Cerebellar nuclear complex (tissue), 1 donor: ENCODE results near the gene AK2.
"Not testable (repeated sequence)": the region's sequence is repeated elsewhere in the genome, so short reads cannot be mapped to it uniquely, and the experiment has no call there.

ENCODE experiments used
- DNase-seq, 2 experiments: peaks; one replicate each; lab custom pipeline; 2025; lab: John Stamatoyannopoulos, UW

The AK2 gene

GRCh38 chr1:32998997-32999396, 37.7 kb downstream of the AK2 start:
- no peak for DNase-seq

- peak; percentile 43 to 61 for DNase-seq
These were observed 38.6 kb downstream of the AK2 start for GRCh38 chr1:32998064-32998463.

- no peak for DNase-seq
These were observed 39.2 kb downstream of the AK2 start for GRCh38 chr1:32997381-32997891.

GRCh38 chr1:32993324-32993636, 43.4 kb downstream of the AK2 start:
- not testable (repeated sequence) for DNase-seq

GRCh38 chr1:32992489-32993323, 44.0 kb downstream of the AK2 start:
- no peak for DNase-seq

- no peak for DNase-seq
These were observed 44.7 kb downstream of the AK2 start for GRCh38 chr1:32991819-32992488.

- no peak for DNase-seq
These were observed 45.3 kb downstream of the AK2 start for GRCh38 chr1:32991386-32991785.

- DNase-seq = no peak
These were observed 45.8 kb downstream of the AK2 start for GRCh38 chr1:32990887-32991286.

- DNase-seq = no peak
These were observed 47.3 kb downstream of the AK2 start for GRCh38 chr1:32989160-32990050.

- no peak for DNase-seq
These were observed 48.0 kb downstream of the AK2 start for GRCh38 chr1:32988665-32989064.

- DNase-seq = no peak
These were observed 51.5 kb downstream of the AK2 start for GRCh38 chr1:32985226-32985625.

GRCh38 chr1:32984455-32985171, 52.1 kb downstream of the AK2 start:
- DNase-seq = no peak

- no peak for DNase-seq
These were observed 52.6 kb downstream of the AK2 start for GRCh38 chr1:32984090-32984454.

GRCh38 chr1:32983020-32983419, 53.7 kb downstream of the AK2 start:
- no peak for DNase-seq

- DNase-seq = no peak
These were observed 55.4 kb downstream of the AK2 start for GRCh38 chr1:32981003-32981901.

GRCh38 chr1:32980080-32980479, 56.6 kb downstream of the AK2 start:
- no peak for DNase-seq

- no peak for DNase-seq
These were observed 57.8 kb downstream of the AK2 start for GRCh38 chr1:32978854-32979253.

GRCh38 chr1:32977546-32978087, 59.1 kb downstream of the AK2 start:
- DNase-seq = no peak

- DNase-seq = not testable (repeated sequence)
These were observed 61.6 kb downstream of the AK2 start for GRCh38 chr1:32975055-32975454.

- DNase-seq = not testable (repeated sequence)
These were observed 63.2 kb downstream of the AK2 start for GRCh38 chr1:32973458-32973857.
